Calu3 (cell line): ENCODE measurements around the gene B3GNT4. TPM values are rescaled to one million over a fixed set of nuclear protein-coding genes. Genes with fewer than 3 reads are reported as not detected.

ENCODE experiments used
- BruUV-seq: library from RNA; stranded (reverse); fragments of 400-500 nt; replicated peaks from 2 replicates; lab custom pipeline; 2021; lab: Mats Ljungman, UMichigan
- CTCF ChIA-PET: fragments of 300-600 bp; sonication (Branson Sonifier 250); formaldehyde crosslinking; loops from one replicate; lab custom pipeline; 2022; ENCODE audit warnings: antibody characterized with exemption; lab: Charles Lee
- DNase-seq: peaks from one replicate; pipeline ENCODE4 v3.0.0; 2022
- H3K27ac Mint-ChIP-seq: one replicate; pipeline ENCODE4 v1.8.0; 2022; ENCODE audit warnings: mixed read lengths; ENCODE audit not compliant: unreplicated experiment
- H3K27me3 Mint-ChIP-seq: one replicate; pipeline ENCODE4 v1.8.0; 2022; ENCODE audit warnings: mixed read lengths; ENCODE audit not compliant: unreplicated experiment
- H3K36me3 Mint-ChIP-seq: one replicate; pipeline ENCODE4 v1.8.0; 2022; ENCODE audit warnings: mild to moderate bottlenecking, moderate library complexity, mixed read lengths; ENCODE audit not compliant: insufficient read depth, unreplicated experiment
- H3K4me1 Mint-ChIP-seq: one replicate; pipeline ENCODE4 v1.8.0; 2022; ENCODE audit warnings: mild to moderate bottlenecking, low read depth, mixed read lengths; ENCODE audit not compliant: unreplicated experiment
- H3K4me3 Mint-ChIP-seq: one replicate; pipeline ENCODE4 v1.8.0; 2022; ENCODE audit warnings: mild to moderate bottlenecking, low read depth, moderate library complexity, mixed read lengths; ENCODE audit not compliant: unreplicated experiment
- H3K9me3 Mint-ChIP-seq: one replicate; pipeline ENCODE4 v1.8.0; 2022; ENCODE audit warnings: low read depth, mixed read lengths; ENCODE audit not compliant: unreplicated experiment
- intact Hi-C: fragments of 100-400 bp; cut with micrococcal nuclease; formaldehyde crosslinking; loops from one replicate; pipeline ENCODE4 v1.10.0; 2022; ENCODE audit not compliant: unreplicated experiment
- total RNA-seq: library from RNA; stranded (reverse); gene quantifications from 2 replicates; pipeline ENCODE4 v1.2.3, GENCODE V29; 2022
- TF ChIP-seq, protein P1 (sequence below): fragments of 200-600 bp; IDR thresholded peaks from one replicate; pipeline ENCODE4 v1.8.0; 2022; ENCODE audit warnings: antibody characterized with exemption; ENCODE audit not compliant: unreplicated experiment

The B3GNT4 gene
- total RNA-seq, 1 experiment from 2014 or later, result 0.47 TPM

DNA sequence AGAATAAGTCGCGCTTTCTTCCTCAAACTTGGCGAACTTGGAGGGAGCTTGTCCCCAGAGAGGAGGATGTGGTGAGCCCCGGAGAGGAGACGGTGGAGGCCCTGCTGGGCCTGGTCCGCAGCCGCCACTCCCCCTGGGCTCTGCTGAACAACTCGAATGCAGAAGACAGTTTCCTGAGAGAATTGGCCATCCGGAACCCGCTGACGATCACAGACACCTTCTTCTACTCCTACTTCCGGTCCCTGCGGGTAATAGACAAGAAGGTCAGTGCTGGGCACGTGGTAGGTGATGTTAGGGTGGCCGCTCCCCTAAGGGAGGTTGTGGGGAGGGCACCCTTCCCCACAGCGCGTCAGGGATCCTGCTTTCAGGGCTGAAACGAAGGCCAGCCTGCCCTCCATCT lies 19.0 kb upstream of the B3GNT4 start:
- no peak for DNase-seq
- CTCF ChIA-PET, result interaction anchor here (0.6 kb wide), 1 partner anchor 28 kb away, joined by 3 read pairs; no protein-coding TSS in a partner anchor
- TF ChIP-seq, protein P1, sequence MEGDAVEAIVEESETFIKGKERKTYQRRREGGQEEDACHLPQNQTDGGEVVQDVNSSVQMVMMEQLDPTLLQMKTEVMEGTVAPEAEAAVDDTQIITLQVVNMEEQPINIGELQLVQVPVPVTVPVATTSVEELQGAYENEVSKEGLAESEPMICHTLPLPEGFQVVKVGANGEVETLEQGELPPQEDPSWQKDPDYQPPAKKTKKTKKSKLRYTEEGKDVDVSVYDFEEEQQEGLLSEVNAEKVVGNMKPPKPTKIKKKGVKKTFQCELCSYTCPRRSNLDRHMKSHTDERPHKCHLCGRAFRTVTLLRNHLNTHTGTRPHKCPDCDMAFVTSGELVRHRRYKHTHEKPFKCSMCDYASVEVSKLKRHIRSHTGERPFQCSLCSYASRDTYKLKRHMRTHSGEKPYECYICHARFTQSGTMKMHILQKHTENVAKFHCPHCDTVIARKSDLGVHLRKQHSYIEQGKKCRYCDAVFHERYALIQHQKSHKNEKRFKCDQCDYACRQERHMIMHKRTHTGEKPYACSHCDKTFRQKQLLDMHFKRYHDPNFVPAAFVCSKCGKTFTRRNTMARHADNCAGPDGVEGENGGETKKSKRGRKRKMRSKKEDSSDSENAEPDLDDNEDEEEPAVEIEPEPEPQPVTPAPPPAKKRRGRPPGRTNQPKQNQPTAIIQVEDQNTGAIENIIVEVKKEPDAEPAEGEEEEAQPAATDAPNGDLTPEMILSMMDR, result no peak
- H3K27me3 Mint-ChIP-seq, result peaks cover 22% of the 10 kb centered on the region
- intact Hi-C loops, result no loop called here
- H3K27ac Mint-ChIP-seq, result no peak overlapping the region
- no TSS peak for BruUV-seq
- H3K4me3 Mint-ChIP-seq, result peak overlapping the region; percentile 66
- H3K9me3 Mint-ChIP-seq, result no peaks in the 10 kb centered on the region
- no peaks in the 10 kb centered on the region for H3K4me1 Mint-ChIP-seq
- peaks cover 14% of the 10 kb centered on the region for H3K36me3 Mint-ChIP-seq

DNA sequence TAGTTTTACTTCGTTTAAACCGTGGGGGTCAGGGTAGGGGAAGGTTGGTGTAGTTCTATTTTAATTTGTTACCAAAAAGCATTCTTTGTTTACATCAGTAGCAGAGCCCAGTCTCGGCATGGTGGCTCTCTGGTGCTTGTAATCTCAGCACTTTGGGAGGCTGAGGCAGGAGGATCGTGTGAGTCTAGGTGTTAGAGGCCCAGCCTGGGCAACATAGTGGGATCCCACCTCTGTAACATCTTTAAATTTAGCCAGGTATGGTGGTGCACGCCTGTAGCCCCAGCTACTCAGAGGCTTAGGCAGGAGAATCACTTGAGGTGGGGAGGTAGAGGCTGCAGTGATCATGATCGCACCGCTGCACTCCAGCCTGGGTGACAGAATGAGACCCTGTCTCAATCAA lies 18.4 kb upstream of the B3GNT4 start:
- TF ChIP-seq, protein P1, result no peak
- intact Hi-C loops, result no loop called here
- Mint-ChIP-seq H3K27me3 (peaks cover 28% of the 10 kb centered on the region), H3K27ac (no peak overlapping the region), H3K4me3 (no peak overlapping the region), H3K9me3 (no peaks in the 10 kb centered on the region), H3K36me3 (peaks cover 14% of the 10 kb centered on the region), H3K4me1 (no peaks in the 10 kb centered on the region)
- CTCF ChIA-PET, result no interaction called here
- BruUV-seq, result no TSS peak
- DNase-seq, result no peak

DNA sequence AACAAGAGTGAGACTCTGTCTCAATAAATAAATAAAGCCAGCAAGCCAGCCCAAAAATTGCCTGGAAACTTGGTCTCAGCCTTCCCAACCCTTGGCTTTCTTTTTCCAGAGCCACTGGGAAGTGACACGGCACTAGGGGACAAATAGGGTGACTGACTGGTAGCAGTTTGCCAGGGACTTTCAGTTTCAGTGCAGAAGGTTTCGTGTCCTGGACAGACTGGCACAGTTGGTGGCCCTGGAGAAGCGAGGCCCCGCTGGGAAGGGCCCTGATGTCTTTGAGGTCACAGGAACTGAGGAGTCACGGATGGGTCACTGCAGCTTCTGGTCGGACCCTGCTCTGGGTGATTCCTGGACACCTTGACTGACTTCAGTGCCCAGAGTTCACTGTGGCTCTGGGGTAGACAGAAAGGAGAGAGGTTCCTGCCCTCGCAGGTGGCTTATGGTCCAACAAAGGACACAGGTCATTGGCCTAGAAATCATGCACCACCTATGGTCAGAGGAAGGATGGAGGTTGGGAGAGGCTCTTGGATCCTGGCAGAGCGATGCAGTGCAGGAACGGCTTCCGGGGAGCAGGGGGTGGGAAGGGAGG lies 17.9 kb upstream of the B3GNT4 start:
- no TSS peak for BruUV-seq
- CTCF ChIA-PET, result interaction anchor here (0.6 kb wide), 1 partner anchor 49 kb away, joined by 6 read pairs; no protein-coding TSS in a partner anchor
- intact Hi-C loops, result no loop called here
- Mint-ChIP-seq H3K4me1 (no peaks in the 10 kb centered on the region), H3K36me3 (peaks cover 14% of the 10 kb centered on the region), H3K27ac (no peak overlapping the region), H3K27me3 (peaks cover 33% of the 10 kb centered on the region), H3K4me3 (no peak overlapping the region), H3K9me3 (no peaks in the 10 kb centered on the region)
- TF ChIP-seq, protein P1, result no peak
- no peak for DNase-seq

GRCh38 chr12:122187466-122187865 lies 16.0 kb upstream of the B3GNT4 start:
- CTCF ChIA-PET, result interaction anchor here (1.0 kb wide), 1 partner anchor 57 kb away, joined by 4 read pairs; no protein-coding TSS in a partner anchor

More at GRCh38 chr12:122187466-122187865, 16.0 kb upstream of the B3GNT4 start:
- Mint-ChIP-seq H3K27me3 (peaks cover 33% of the 10 kb centered on the region), H3K4me3 (no peak overlapping the region), H3K4me1 (no peaks in the 10 kb centered on the region), H3K36me3 (peaks cover 21% of the 10 kb centered on the region), H3K9me3 (no peaks in the 10 kb centered on the region), H3K27ac (no peak overlapping the region)
- DNase-seq, result no peak
- BruUV-seq, result no TSS peak
- intact Hi-C loops, result no loop called here
- TF ChIP-seq, protein P1, result no peak
